NOMO-1 treated with DMSO at 0.1 percent for 48 hours (cell line): ENCODE results near the gene HIVEP3.

Experiments
- DNase-seq: peaks from one replicate; lab custom pipeline; 2025; ENCODE audit not compliant: unreplicated experiment; lab: John Stamatoyannopoulos, UW

Gene HIVEP3

GRCh38 chr1:41849211-41849759 lies 69.4 kb downstream of the HIVEP3 start:
- DNase-seq, result no peak

GRCh38 chr1:41848216-41848952 lies 70.3 kb downstream of the HIVEP3 start:
- DNase-seq, result no peak

- no peak for DNase-seq
These were observed 71.0 kb downstream of the HIVEP3 start for GRCh38 chr1:41847733-41848132.

- no peak for DNase-seq
These were observed 71.9 kb downstream of the HIVEP3 start for GRCh38 chr1:41846625-41847405.

- DNase-seq, result no peak
These were observed 73.9 kb downstream of the HIVEP3 start for GRCh38 chr1:41844781-41845272.

- no peak for DNase-seq
These were observed 74.5 kb downstream of the HIVEP3 start for GRCh38 chr1:41844255-41844654.

GRCh38 chr1:41842993-41843755 lies 75.5 kb downstream of the HIVEP3 start:
- DNase-seq, result peak; percentile 14

GRCh38 chr1:41842326-41842725 lies 76.4 kb downstream of the HIVEP3 start:
- DNase-seq, result no peak

- DNase-seq, result no peak
These were observed 78.0 kb downstream of the HIVEP3 start for GRCh38 chr1:41840592-41841246.

GRCh38 chr1:41838266-41838665 lies 80.5 kb downstream of the HIVEP3 start:
- no peak for DNase-seq

- no peak for DNase-seq
These were observed 81.0 kb downstream of the HIVEP3 start for GRCh38 chr1:41837691-41838090.

GRCh38 chr1:41835485-41835884 lies 83.2 kb downstream of the HIVEP3 start:
- DNase-seq, result no peak

GRCh38 chr1:41833519-41834000 lies 85.2 kb downstream of the HIVEP3 start:
- DNase-seq, result no peak

GRCh38 chr1:41830726-41831125 lies 88.0 kb downstream of the HIVEP3 start:
- no peak for DNase-seq

- no peak for DNase-seq
These were observed 90.6 kb downstream of the HIVEP3 start for GRCh38 chr1:41827991-41828570.

- no peak for DNase-seq
These were observed 95.3 kb downstream of the HIVEP3 start for GRCh38 chr1:41823471-41823870.

- DNase-seq, result peak; percentile 31
These were observed 95.9 kb downstream of the HIVEP3 start for GRCh38 chr1:41822866-41823265.

GRCh38 chr1:41819843-41820242 lies 98.9 kb downstream of the HIVEP3 start:
- no peak for DNase-seq

- no peak for DNase-seq
These were observed 99.7 kb downstream of the HIVEP3 start for GRCh38 chr1:41819069-41819468.

- no peak for DNase-seq
These were observed 102.7 kb downstream of the HIVEP3 start for GRCh38 chr1:41816061-41816460.
